ENCODE results near the gene REV3L. TPM values are rescaled to one million over a fixed set of nuclear protein-coding genes. Genes with fewer than 3 reads are reported as not detected.
"Not testable (repeated sequence)": the region's sequence is repeated elsewhere in the genome, so short reads cannot be mapped to it uniquely, and the experiment has no call there.

REV3L gene
- polyA plus RNA-seq, 1 experiment, result 19.1 TPM

DNA sequence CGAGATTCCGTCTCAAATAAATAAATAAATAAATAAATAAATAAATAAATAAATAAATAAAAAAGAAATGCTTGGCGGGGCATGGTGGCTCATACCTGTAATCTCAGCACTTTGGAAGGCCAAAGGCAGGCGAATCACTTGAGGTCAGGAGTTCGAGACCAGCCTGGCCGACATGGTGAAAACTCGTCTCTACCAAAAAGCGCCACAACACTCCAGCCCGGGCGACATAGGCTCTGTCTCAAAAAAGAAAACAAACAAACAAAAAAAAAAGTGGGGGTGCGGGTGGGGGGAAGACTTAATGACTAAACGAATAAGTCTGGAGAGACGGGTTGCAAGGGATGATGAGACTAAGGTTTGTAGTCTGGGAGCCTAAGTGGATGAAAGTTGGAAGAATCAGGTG is 225.0 kb downstream of the REV3L start:
- no peak for TF ChIP-seq CTCF (IDR thresholded peaks at IDR 0.05; ENCODE audit: insufficient read depth, low read depth, low read length)
- POLR2A ChIA-PET, result no interaction called here
- Histone ChIP-seq H3K36me3 (ENCODE audit: control insufficient read depth, insufficient read depth, low read length) (no peaks in the 10 kb centered on the region), H3K4me3 (ENCODE audit: low read depth, low read length) (no peak overlapping the region), H3K27me3 (ENCODE audit: control insufficient read depth, insufficient read depth, low read length) (peaks cover 2% of the 10 kb centered on the region; the same call in 1 of the 2 replicates)
- CTCF ChIA-PET, result interaction anchor here (0.7 to 2.1 kb wide), 17 partner anchors 10 to 785 kb away, joined by 3 to 11 read pairs (median 5); no protein-coding TSS in a partner anchor
- no peak for DNase-seq (ENCODE audit: low read depth)

DNA sequence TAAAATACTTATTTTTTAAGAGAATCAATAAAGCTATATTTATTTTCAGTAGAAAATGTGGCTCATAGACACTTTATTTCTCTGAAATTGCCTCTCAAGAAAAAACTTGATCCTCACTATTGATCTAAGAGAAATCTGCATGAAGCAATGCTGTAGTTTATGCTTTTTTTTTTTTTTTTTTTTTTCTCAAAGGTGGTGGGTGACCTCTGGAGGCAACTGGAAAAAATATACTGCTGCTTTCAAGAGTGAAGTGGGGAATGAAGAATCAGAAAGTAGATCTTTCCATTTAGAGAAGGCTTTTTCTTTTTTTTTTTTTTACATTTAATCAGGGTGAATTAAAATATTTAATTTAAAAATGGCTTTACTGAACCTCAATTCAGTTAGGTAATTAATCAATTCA is 226.4 kb downstream of the REV3L start:
- ChIA-PET CTCF (interaction anchor here (0.6 kb wide), 1 partner anchor 44 kb away, joined by 5 read pairs; no protein-coding TSS in a partner anchor), POLR2A (no interaction called here)

GRCh38 chr6:111255838-111256237 is 227.2 kb downstream of the REV3L start:
- H3K36me3 ChIP-seq (ENCODE audit: control insufficient read depth, insufficient read depth, low read length); H3K27me3 ChIP-seq (ENCODE audit: control insufficient read depth, insufficient read depth, low read length); POLR2A ChIA-PET; H3K4me3 ChIP-seq (ENCODE audit: low read depth, low read length); DNase-seq (ENCODE audit: low read depth): not testable (repeated sequence)
- CTCF ChIA-PET, result interaction anchor here (0.6 kb wide), 1 partner anchor 43 kb away, joined by 5 read pairs; no protein-coding TSS in a partner anchor

More for the DNA sequence above, 226.4 kb downstream of the REV3L start:
- H3K27me3 ChIP-seq (ENCODE audit: control insufficient read depth, insufficient read depth, low read length), result peaks cover 2% of the 10 kb centered on the region; the same call in 1 of the 2 replicates
- H3K4me3 ChIP-seq (ENCODE audit: low read depth, low read length), result no peak overlapping the region
- H3K36me3 ChIP-seq (ENCODE audit: control insufficient read depth, insufficient read depth, low read length), result no peaks in the 10 kb centered on the region
- no peak for DNase-seq (ENCODE audit: low read depth)
- TF ChIP-seq CTCF (IDR thresholded peaks at IDR 0.05; ENCODE audit: insufficient read depth, low read depth, low read length), result no peak

- no peaks in the 10 kb centered on the region for H3K36me3 ChIP-seq (ENCODE audit: control insufficient read depth, insufficient read depth, low read length)
- CTCF ChIA-PET, result no interaction called here
- DNase-seq (ENCODE audit: low read depth), result no peak
- H3K4me3 ChIP-seq (ENCODE audit: low read depth, low read length), result no peak overlapping the region
- H3K27me3 ChIP-seq (ENCODE audit: control insufficient read depth, insufficient read depth, low read length), result peaks cover 2% of the 10 kb centered on the region; the same call in 1 of the 2 replicates
- POLR2A ChIA-PET, result no interaction called here
- no peak for TF ChIP-seq CTCF (IDR thresholded peaks at IDR 0.05; ENCODE audit: insufficient read depth, low read depth, low read length)
Observed at GRCh38 chr6:111254779-111255166, 228.2 kb downstream of the REV3L start.

DNA sequence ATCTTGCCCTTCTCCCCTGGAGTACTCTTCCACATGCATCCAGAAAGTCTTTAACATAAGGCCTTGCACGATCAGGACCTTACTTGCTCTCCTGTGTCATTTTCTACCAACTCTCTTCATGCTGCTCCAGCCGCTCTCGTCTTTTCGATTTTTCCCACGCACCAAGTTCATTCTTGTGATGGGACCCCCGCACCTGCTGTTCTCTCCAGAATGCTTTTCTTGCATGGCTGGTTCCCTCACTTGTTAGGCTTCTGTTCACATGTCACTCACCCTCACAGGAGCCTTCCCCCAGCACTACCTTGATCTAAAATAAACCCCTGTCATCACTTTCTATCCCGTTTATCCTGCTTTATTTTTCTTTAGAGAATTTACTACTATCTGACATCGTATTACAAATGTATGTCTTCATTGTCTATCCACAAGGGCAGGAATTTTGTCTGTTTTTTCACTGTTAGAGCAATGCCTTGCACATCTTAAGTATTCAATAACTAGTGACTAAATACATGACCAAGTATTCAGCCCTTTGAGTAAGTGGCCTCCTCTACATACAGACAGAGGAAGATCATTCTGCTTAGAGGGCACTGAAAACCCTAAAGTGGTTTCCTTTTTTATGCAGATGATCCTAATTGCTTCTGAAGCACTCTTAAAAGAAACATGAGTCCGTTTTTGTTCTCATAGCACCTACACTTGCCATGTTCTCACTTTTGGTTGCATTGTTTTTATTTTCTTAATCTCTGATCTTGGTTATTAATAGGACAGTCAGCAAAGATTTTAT is 228.8 kb downstream of the REV3L start:
- Histone ChIP-seq H3K4me3 (ENCODE audit: low read depth, low read length) (no peak overlapping the region), H3K36me3 (ENCODE audit: control insufficient read depth, insufficient read depth, low read length) (no peaks in the 10 kb centered on the region), H3K27me3 (ENCODE audit: control insufficient read depth, insufficient read depth, low read length) (peaks cover 2% of the 10 kb centered on the region; the same call in 1 of the 2 replicates)
- no peak for DNase-seq (ENCODE audit: low read depth)
- ChIA-PET POLR2A (no interaction called here), CTCF (no interaction called here)
- no peak for TF ChIP-seq CTCF (IDR thresholded peaks at IDR 0.05; ENCODE audit: insufficient read depth, low read depth, low read length)

All from BJ (cell line).